IMR-90 (cell line): ENCODE results near the gene CD69. TPM values are rescaled to one million over a fixed set of nuclear protein-coding genes. Genes with fewer than 3 reads are reported as not detected.

ENCODE experiments used
- ATAC-seq: fragments of 200-7000 bp; cut with Tn5 transposase; 2 replicates; pipeline ENCODE4 v1.9.1; 2020; ENCODE audit warnings: low read depth, mild to moderate bottlenecking, moderate library complexity
- BruUV-seq: library from RNA; stranded (reverse); fragments of 400-500 nt; replicated peaks from 2 replicates; lab custom pipeline; 2021; lab: Mats Ljungman, UMichigan
- CTCF ChIA-PET: fragments of 300-600 bp; formaldehyde crosslinking; extraction: SDS; loops from one replicate; lab custom pipeline; 2021; ENCODE audit warnings: antibody characterized with exemption; lab: Yijun Ruan, JAX
- POLR2A ChIA-PET: fragments of 300-600 bp; sonication (Branson Sonifier 250); formaldehyde crosslinking; loops from one replicate; lab custom pipeline; 2022; ENCODE audit warnings: antibody characterized with exemption; ENCODE audit not compliant: unreplicated experiment; lab: Charles Lee
- DNase-seq: peaks from one replicate; pipeline ENCODE4 v3.0.0; 2013
- H2AFZ ChIP-seq: replicated peaks from 2 replicates; pipeline ENCODE3; 2013; ENCODE audit warnings: low read length, mild to moderate bottlenecking; ENCODE audit not compliant: poor library complexity
- H2AK5ac ChIP-seq: 2 replicates; pipeline ENCODE4 v1.6.1; 2013; ENCODE audit warnings: low read depth, low read length, inconsistent platforms
- H2AK9ac ChIP-seq: replicated peaks from 2 replicates; pipeline ENCODE3; 2013; ENCODE audit warnings: mild to moderate bottlenecking, low read depth, low read length, moderate library complexity; ENCODE audit not compliant: poor library complexity
- H2BK120ac ChIP-seq: 2 replicates; pipeline ENCODE4 v1.6.1; 2013; ENCODE audit warnings: low read depth, low read length, inconsistent platforms
- H2BK15ac ChIP-seq: 3 replicates; pipeline ENCODE4 v1.6.1; 2013; ENCODE audit warnings: low read depth, low read length, inconsistent platforms
- H2BK20ac ChIP-seq: 2 replicates; pipeline ENCODE4 v1.6.1; 2013; ENCODE audit warnings: low read depth, mild to moderate bottlenecking, inconsistent platforms, low read length, moderate library complexity
- H2BK5ac ChIP-seq: 2 replicates; pipeline ENCODE4 v1.6.1; 2013; ENCODE audit warnings: mild to moderate bottlenecking, low read depth, low read length, inconsistent platforms; ENCODE audit not compliant: poor library complexity, severe bottlenecking
- H3K14ac ChIP-seq: replicated peaks from 2 replicates; pipeline ENCODE4 v1.6.1; 2013; ENCODE audit warnings: low read depth, low read length, inconsistent platforms
- H3K18ac ChIP-seq: 2 replicates; pipeline ENCODE4 v1.6.1; 2013; ENCODE audit warnings: low read depth, low read length, control low read depth
- H3K23ac ChIP-seq: 2 replicates; pipeline ENCODE4 v1.6.1; 2013; ENCODE audit warnings: low read depth, low read length, inconsistent platforms
- H3K27ac ChIP-seq: 2 replicates; pipeline ENCODE4 v1.5.1; 2013; ENCODE audit warnings: mild to moderate bottlenecking, control low read depth, low read length; ENCODE audit not compliant: insufficient read depth
- H3K27me3 ChIP-seq: 2 replicates; pipeline ENCODE4 v1.6.1; 2013; ENCODE audit warnings: low read length; ENCODE audit not compliant: control insufficient read depth, insufficient read depth
- H3K36me3 ChIP-seq: 2 replicates; pipeline ENCODE4 v1.6.1; 2013; ENCODE audit warnings: low read length, mixed read lengths; ENCODE audit not compliant: control insufficient read depth, insufficient read depth
- H3K4ac ChIP-seq: 2 replicates; pipeline ENCODE4 v1.6.1; 2013; ENCODE audit warnings: low read depth, low read length, inconsistent platforms
- H3K4me1 ChIP-seq: 2 replicates; pipeline ENCODE4 v1.6.1; 2013; ENCODE audit warnings: low read length, mixed read lengths; ENCODE audit not compliant: control insufficient read depth, insufficient read depth
- H3K4me2 ChIP-seq: 2 replicates; pipeline ENCODE4 v1.6.1; 2013; ENCODE audit warnings: low read depth, mild to moderate bottlenecking, control low read depth, low read length, moderate library complexity
- H3K4me3 ChIP-seq: 2 replicates; pipeline ENCODE4 v1.5.1; 2013; ENCODE audit warnings: low read depth, mild to moderate bottlenecking, control low read depth, low read length, moderate library complexity; ENCODE audit not compliant: insufficient read depth
- H3K56ac ChIP-seq: 2 replicates; pipeline ENCODE4 v1.6.1; 2013; ENCODE audit warnings: low read length, inconsistent platforms; ENCODE audit not compliant: insufficient read depth; ENCODE audit errors: extremely low read depth
- H3K79me1 ChIP-seq, 2 experiments: 2 replicates each; pipeline ENCODE4 v1.6.1; 2013; ENCODE audit warnings: low read length in 2 of 2, inconsistent platforms in 1 of 2, low read depth in 1 of 2
- H3K9ac ChIP-seq: 2 replicates; pipeline ENCODE4 v1.6.1; 2013; ENCODE audit warnings: low read depth, low read length, control low read depth
- H3K9me1 ChIP-seq: 2 replicates; pipeline ENCODE4 v1.6.1; 2013; ENCODE audit warnings: low read length, inconsistent platforms; ENCODE audit not compliant: insufficient read depth
- H3K9me3 ChIP-seq: 2 replicates; pipeline ENCODE4 v1.6.1; 2013; ENCODE audit warnings: low read length; ENCODE audit not compliant: control insufficient read depth, insufficient read depth
- H4K20me1 ChIP-seq: 2 replicates; pipeline ENCODE4 v1.6.1; 2013; ENCODE audit warnings: low read length, inconsistent platforms; ENCODE audit not compliant: insufficient read depth
- H4K5ac ChIP-seq: 2 replicates; pipeline ENCODE4 v1.6.1; 2013; ENCODE audit warnings: mild to moderate bottlenecking, low read depth, low read length, control low read depth
- H4K8ac ChIP-seq, 2 experiments: 2 replicates each; pipeline ENCODE4 v1.6.1; 2013; ENCODE audit warnings: low read depth in 2 of 2, low read length in 2 of 2, control low read depth in 1 of 2, inconsistent platforms in 1 of 2
- H4K91ac ChIP-seq: 2 replicates; pipeline ENCODE4 v1.6.1; 2013; ENCODE audit warnings: low read depth, low read length, inconsistent platforms; ENCODE audit not compliant: insufficient read depth
- BHLHE40 ChIP-seq: fragments of 150-350 bp; IDR thresholded peaks from 2 replicates; pipeline ENCODE4 v1.6.1; 2016; ENCODE audit warnings: mild to moderate bottlenecking, low read depth, low read length
- CEBPB ChIP-seq: IDR thresholded peaks from 2 replicates; pipeline ENCODE4 v1.6.1; 2012; ENCODE audit warnings: low read depth, low read length, improper control_type of control experiment
- CHD1 ChIP-seq: IDR thresholded peaks from 2 replicates; pipeline ENCODE4 v1.6.1; 2012; ENCODE audit warnings: low read depth, low read length, improper control_type of control experiment
- FOS ChIP-seq: fragments of 150-350 bp; IDR thresholded peaks from 2 replicates; pipeline ENCODE4 v1.6.1; 2016; ENCODE audit warnings: low read depth, low read length
- MAFK ChIP-seq: IDR thresholded peaks from 2 replicates; pipeline ENCODE4 v1.6.1; 2012; ENCODE audit warnings: low read depth, low read length, improper control_type of control experiment
- MAZ ChIP-seq: IDR thresholded peaks from 2 replicates; pipeline ENCODE4 v1.6.1; 2012; ENCODE audit warnings: low read depth, mild to moderate bottlenecking, low read length, improper control_type of control experiment, moderate library complexity, borderline replicate concordance
- MXI1 ChIP-seq: IDR thresholded peaks from 2 replicates; pipeline ENCODE4 v1.6.1; 2012; ENCODE audit warnings: low read depth, mild to moderate bottlenecking, low read length, moderate library complexity, borderline replicate concordance
- NFE2L2 ChIP-seq: fragments of 150-350 bp; IDR thresholded peaks from 2 replicates; pipeline ENCODE4 v1.6.1; 2016; ENCODE audit warnings: low read depth, mild to moderate bottlenecking, low read length
- POLR2A ChIP-seq: IDR thresholded peaks from 2 replicates; pipeline ENCODE4 v1.6.1; 2012; ENCODE audit warnings: mild to moderate bottlenecking, low read depth, low read length
- RAD21 ChIP-seq: IDR thresholded peaks from 2 replicates; pipeline ENCODE4 v1.6.1; 2012; ENCODE audit warnings: low read length, improper control_type of control experiment
- RCOR1 ChIP-seq: IDR thresholded peaks from 2 replicates; pipeline ENCODE4 v1.6.1; 2012; ENCODE audit warnings: mild to moderate bottlenecking, low read length, improper control_type of control experiment; ENCODE audit not compliant: insufficient replicate concordance
- RFX5 ChIP-seq: IDR thresholded peaks from 2 replicates; pipeline ENCODE4 v1.8.0; 2012; ENCODE audit warnings: low read depth, mild to moderate bottlenecking, low read length, moderate library complexity
- SMC3 ChIP-seq: fragments of 150-350 bp; IDR thresholded peaks from 2 replicates; pipeline ENCODE4 v1.6.1; 2016; ENCODE audit warnings: low read depth, mild to moderate bottlenecking, antibody characterized with exemption, low read length, moderate library complexity
- WGBS, 2 experiments: methylation state at CpG; one replicate each; pipeline versions ENCODE4 v1.1.5 to v1.1.7; 2013; ENCODE audit warnings: missing lambda C conversion rate in 2 of 2; ENCODE audit not compliant: insufficient read length in 1 of 2; ENCODE audit errors: extremely low coverage in 2 of 2; 5-methylcytosine and 5-hydroxymethylcytosine counted together
- dilution Hi-C: fragments of 300-500 bp; cut with HindIII; formaldehyde crosslinking; loops from one replicate; pipeline ENCODE4 v1.14.3; 2018; ENCODE audit warnings: low sequenced_read_pairs; ENCODE audit not compliant: unreplicated experiment
- in situ Hi-C: fragments of 300-500 bp; cut with MboI; formaldehyde crosslinking; loops from 3 replicates; pipeline ENCODE4 v1.14.3; 2019; ENCODE audit warnings: low sequenced_read_pairs, inconsistent platforms, mixed read lengths
- intact Hi-C: fragments of 100-400 bp; cut with micrococcal nuclease; formaldehyde crosslinking; loops from 2 replicates; pipeline ENCODE4 v1.10.0; 2022
- polyA plus RNA-seq, 3 experiments: library from polyadenylated mRNA; depleted of rRNA; stranded (reverse); fragments of >200 nt; gene quantifications; 2 replicates each; pipeline ENCODE4 v1.2.3, GENCODE V29; 2012; ENCODE audit warnings: low replicate concordance in 1 of 3
- total RNA-seq: library from RNA; depleted of rRNA; stranded (reverse); fragments of >200 nt; gene quantifications from 2 replicates; pipeline ENCODE4 v1.2.3, GENCODE V29; 2012
- TF ChIP-seq, protein P1 (sequence below): conservative IDR thresholded peaks from 2 replicates; pipeline ENCODE4 v1.5.1; 2012; ENCODE audit warnings: mild to moderate bottlenecking, low read depth, low read length, improper control_type of control experiment
- TF ChIP-seq, protein P2 (sequence below): fragments of 150-350 bp; IDR thresholded peaks from 2 replicates; pipeline ENCODE4 v1.6.1; 2016; ENCODE audit warnings: low read depth, mild to moderate bottlenecking, low read length, moderate library complexity, borderline replicate concordance
- TF ChIP-seq, protein P3 (sequence below): fragments of 150-350 bp; IDR thresholded peaks from 2 replicates; pipeline ENCODE4 v1.6.1; 2017; ENCODE audit warnings: mild to moderate bottlenecking, antibody characterized with exemption, low read length, low read depth

Gene CD69
- total and polyA plus RNA-seq, 2 of the 4 experiments (the other 2 are of a cell fraction) = not detected

DNA sequence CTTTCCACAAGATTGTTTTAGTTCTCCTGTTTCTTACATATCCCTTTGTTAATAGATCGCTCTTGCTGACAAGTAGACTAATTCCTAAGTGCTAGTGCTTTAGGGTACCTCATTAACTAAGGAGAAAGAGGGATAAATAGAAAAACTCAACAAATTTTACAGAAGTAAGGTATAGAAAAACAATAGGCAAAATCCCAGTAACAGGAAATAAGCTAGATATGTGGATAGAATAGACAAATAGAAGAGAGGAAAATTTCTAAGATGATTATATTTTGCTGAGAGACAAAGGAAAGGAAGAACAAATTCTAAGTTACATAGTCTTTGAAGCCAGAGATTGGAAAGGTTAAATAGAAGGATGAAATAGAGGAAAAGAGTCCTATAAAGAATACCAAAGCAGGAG is 1.0 kb downstream of the CD69 start:
- H4K91ac ChIP-seq = no peak overlapping the region
- no peak overlapping the region for H2BK20ac ChIP-seq
- no peak overlapping the region for H2BK5ac ChIP-seq
- H3K4me2 ChIP-seq = no peak overlapping the region
- DNase-seq (no peak), ATAC-seq (no peak)
- no peak overlapping the region for H2AFZ ChIP-seq
- no peak overlapping the region for H2BK120ac ChIP-seq
- no peaks in the 10 kb centered on the region for H3K36me3 ChIP-seq
- TF ChIP-seq, protein P1, sequence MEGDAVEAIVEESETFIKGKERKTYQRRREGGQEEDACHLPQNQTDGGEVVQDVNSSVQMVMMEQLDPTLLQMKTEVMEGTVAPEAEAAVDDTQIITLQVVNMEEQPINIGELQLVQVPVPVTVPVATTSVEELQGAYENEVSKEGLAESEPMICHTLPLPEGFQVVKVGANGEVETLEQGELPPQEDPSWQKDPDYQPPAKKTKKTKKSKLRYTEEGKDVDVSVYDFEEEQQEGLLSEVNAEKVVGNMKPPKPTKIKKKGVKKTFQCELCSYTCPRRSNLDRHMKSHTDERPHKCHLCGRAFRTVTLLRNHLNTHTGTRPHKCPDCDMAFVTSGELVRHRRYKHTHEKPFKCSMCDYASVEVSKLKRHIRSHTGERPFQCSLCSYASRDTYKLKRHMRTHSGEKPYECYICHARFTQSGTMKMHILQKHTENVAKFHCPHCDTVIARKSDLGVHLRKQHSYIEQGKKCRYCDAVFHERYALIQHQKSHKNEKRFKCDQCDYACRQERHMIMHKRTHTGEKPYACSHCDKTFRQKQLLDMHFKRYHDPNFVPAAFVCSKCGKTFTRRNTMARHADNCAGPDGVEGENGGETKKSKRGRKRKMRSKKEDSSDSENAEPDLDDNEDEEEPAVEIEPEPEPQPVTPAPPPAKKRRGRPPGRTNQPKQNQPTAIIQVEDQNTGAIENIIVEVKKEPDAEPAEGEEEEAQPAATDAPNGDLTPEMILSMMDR = no peak
- TF ChIP-seq FOS (no peak), RCOR1 (no peak), MAFK (no peak), MAZ (no peak), NFE2L2 (no peak), RAD21 (no peak), CHD1 (no peak), POLR2A (no peak), RFX5 (no peak), SMC3 (no peak), CEBPB (no peak), MXI1 (no peak), BHLHE40 (no peak)
- TF ChIP-seq, protein P2, sequence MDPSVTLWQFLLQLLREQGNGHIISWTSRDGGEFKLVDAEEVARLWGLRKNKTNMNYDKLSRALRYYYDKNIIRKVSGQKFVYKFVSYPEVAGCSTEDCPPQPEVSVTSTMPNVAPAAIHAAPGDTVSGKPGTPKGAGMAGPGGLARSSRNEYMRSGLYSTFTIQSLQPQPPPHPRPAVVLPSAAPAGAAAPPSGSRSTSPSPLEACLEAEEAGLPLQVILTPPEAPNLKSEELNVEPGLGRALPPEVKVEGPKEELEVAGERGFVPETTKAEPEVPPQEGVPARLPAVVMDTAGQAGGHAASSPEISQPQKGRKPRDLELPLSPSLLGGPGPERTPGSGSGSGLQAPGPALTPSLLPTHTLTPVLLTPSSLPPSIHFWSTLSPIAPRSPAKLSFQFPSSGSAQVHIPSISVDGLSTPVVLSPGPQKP = no peak
- TF ChIP-seq, protein P3, sequence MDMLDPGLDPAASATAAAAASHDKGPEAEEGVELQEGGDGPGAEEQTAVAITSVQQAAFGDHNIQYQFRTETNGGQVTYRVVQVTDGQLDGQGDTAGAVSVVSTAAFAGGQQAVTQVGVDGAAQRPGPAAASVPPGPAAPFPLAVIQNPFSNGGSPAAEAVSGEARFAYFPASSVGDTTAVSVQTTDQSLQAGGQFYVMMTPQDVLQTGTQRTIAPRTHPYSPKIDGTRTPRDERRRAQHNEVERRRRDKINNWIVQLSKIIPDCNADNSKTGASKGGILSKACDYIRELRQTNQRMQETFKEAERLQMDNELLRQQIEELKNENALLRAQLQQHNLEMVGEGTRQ = no peak
- ChIA-PET CTCF (interaction anchor here (1.0 kb wide), 1 partner anchor 9 kb away, joined by 3 read pairs; no protein-coding TSS in a partner anchor), POLR2A (interaction anchor here (0.6 kb wide), 1 partner anchor 138 kb away, joined by 3 read pairs; no protein-coding TSS in a partner anchor)
- H3K4ac ChIP-seq = no peak overlapping the region
- H3K23ac ChIP-seq = no peak overlapping the region
- no peak overlapping the region for H4K8ac ChIP-seq
- no CpG with 5 or more reads among the region's 1 CpG for WGBS, 2 experiments
- no peak overlapping the region for H3K27ac ChIP-seq
- intact Hi-C loops = no loop called here
- no peaks in the 10 kb centered on the region for H3K4me1 ChIP-seq
- no peaks in the 10 kb centered on the region for H3K9me3 ChIP-seq
- in situ Hi-C loops = no loop called here
- dilution Hi-C loops = no loop called here
- H2AK9ac ChIP-seq = no peak overlapping the region
- no peak overlapping the region for H3K18ac ChIP-seq
- no TSS peak for BruUV-seq
- no peak overlapping the region for H4K5ac ChIP-seq
- no peak overlapping the region for H3K56ac ChIP-seq
- H4K20me1 ChIP-seq = no peaks in the 10 kb centered on the region
- no peak overlapping the region for H3K14ac ChIP-seq
- no peak overlapping the region for H3K4me3 ChIP-seq
- H2BK15ac ChIP-seq = no peak overlapping the region
- no peak overlapping the region for H2AK5ac ChIP-seq
- no peak overlapping the region for H3K9ac ChIP-seq
- no peaks in the 10 kb centered on the region for H3K79me1 ChIP-seq
- no peaks in the 10 kb centered on the region for H3K27me3 ChIP-seq
- H3K9me1 ChIP-seq = no peaks in the 10 kb centered on the region
